Astrocyte of the spinal cord (primary cell): ENCODE measurements around the gene TRPV3.
"Not testable (repeated sequence)": the region's sequence is repeated elsewhere in the genome, so short reads cannot be mapped to it uniquely, and the experiment has no call there.

ENCODE experiments used
- DNase-seq: peaks from one replicate; pipeline ENCODE4 v3.0.0; 2011; ENCODE audit warnings: low read depth, low spot score
- H3K4me3 ChIP-seq: 2 replicates; pipeline ENCODE4 v1.5.1; 2011; ENCODE audit warnings: low read depth, mild to moderate bottlenecking, low read length, moderate library complexity
- CTCF ChIP-seq: IDR thresholded peaks from 2 replicates; pipeline ENCODE4 v1.5.1; 2012; ENCODE audit warnings: low read depth, mild to moderate bottlenecking, low read length, inconsistent platforms
- in situ Hi-C: cut with HindIII; loops from 2 replicates; pipeline ENCODE4 v1.10.0; 2017; ENCODE audit warnings: low sequenced_read_pairs

The TRPV3 gene

GRCh38 chr17:3471599-3471998 lies 86.0 kb downstream of the TRPV3 start, which contains the start of gene SPATA22:
Gene SPATA22, minus strand, starts transcription at chr17:3471819. Its CDS starts 2,494 bp downstream, at chr17:3469325.
- TF ChIP-seq CTCF = no peak
- DNase-seq = no peak
- H3K4me3 ChIP-seq = no peak within 1 kb of the TSS
- in situ Hi-C loops = no loop called here

- no peak for TF ChIP-seq CTCF
- H3K4me3 ChIP-seq = no peak overlapping the region
- DNase-seq = no peak
- in situ Hi-C loops = no loop called here
These were observed 88.1 kb downstream of the TRPV3 start for GRCh38 chr17:3469529-3469928.

GRCh38 chr17:3466355-3466754 lies 91.3 kb downstream of the TRPV3 start:
- in situ Hi-C loops, H3K4me3 ChIP-seq, DNase-seq: not testable (repeated sequence)
